ENCODE results near the gene UGT1A7.

GRCh38 chr2:233793465-233794127 is 111.9 kb downstream of the UGT1A7 start:
- TF ChIP-seq YY1 (IDR thresholded peaks at IDR 0.05; ENCODE audit: low read depth) (no peak), USF1 (IDR thresholded peaks at IDR 0.05) (no peak), RAD21 (IDR thresholded peaks at IDR 0.05; ENCODE audit: low read depth) (no peak), FOXM1 (IDR thresholded peaks at IDR 0.05; ENCODE audit: borderline replicate concordance, low read depth) (no peak), EP300 (IDR thresholded peaks at IDR 0.05; ENCODE audit: borderline replicate concordance) (no peak), TAF1 (IDR thresholded peaks at IDR 0.05; ENCODE audit: low read depth) (no peak), TEAD4 (IDR thresholded peaks at IDR 0.05) (no peak), REST (IDR thresholded peaks at IDR 0.05; ENCODE audit: low read depth) (no peak), ZBTB7A (IDR thresholded peaks at IDR 0.05; ENCODE audit: low read depth) (no peak), NFIC (IDR thresholded peaks at IDR 0.05) (no peak), EGR1 (IDR thresholded peaks at IDR 0.05) (no peak), CEBPB (IDR thresholded peaks at IDR 0.05) (no peak), MAX (IDR thresholded peaks at IDR 0.05) (no peak), TCF12 (IDR thresholded peaks at IDR 0.05; ENCODE audit: low read depth) (no peak)
